HG02970 (cell line): ENCODE results near the gene RFPL3.
"Not testable (repeated sequence)": the region's sequence is repeated elsewhere in the genome, so short reads cannot be mapped to it uniquely, and the experiment has no call there.

Source experiments
- ATAC-seq: cut with Tn5 transposase; IDR thresholded peaks from one replicate; pipeline ENCODE4 v1.9.1; 2021; ENCODE audit warnings: mild to moderate bottlenecking, moderate library complexity, moderate number of reproducible peaks; ENCODE audit not compliant: unreplicated experiment, low FRiP score

RFPL3 gene

DNA sequence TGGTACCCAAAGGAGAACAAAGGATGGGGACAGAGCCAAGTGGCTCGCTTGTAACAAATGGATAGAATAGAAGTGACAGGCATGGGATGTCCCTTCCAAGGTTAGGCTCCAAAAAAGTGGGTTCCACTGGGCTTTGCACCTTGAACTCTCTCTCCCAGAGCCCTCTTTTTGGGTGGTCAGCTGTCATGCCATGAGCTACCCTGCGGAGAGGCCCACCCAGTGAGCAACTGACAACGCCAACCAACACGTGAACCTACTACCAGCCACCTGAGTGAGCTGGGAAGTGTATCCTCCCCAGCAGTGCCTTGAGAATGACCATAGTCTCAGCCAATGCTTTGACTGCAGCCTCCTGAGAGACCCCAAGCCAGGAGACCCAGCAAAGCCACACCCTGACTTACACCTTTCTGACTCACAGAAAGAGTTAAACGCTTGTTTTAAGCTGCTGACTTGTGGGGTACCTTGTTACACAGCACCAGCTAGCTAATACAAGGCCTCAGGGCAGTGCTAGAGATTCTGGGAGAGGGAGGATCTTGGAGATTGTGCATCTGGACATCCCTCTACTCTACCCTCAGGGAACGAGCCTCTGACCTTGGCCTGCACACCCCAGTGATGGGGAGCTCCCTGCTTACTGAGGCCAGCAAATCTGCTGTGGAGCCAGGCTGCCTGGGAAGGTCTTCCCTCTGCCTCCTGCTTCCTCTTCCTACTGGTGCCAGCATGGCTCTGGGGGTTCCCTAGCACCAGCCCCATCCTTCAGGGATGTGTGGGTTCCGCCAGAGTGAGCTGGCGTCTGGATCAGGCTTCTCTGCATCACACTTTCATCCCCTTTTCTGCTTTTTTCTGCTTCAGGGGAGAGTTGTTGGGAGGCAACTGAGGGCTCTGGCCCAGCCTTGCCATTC, 29.1 kb upstream of the RFPL3 start:
- no peak for ATAC-seq

DNA sequence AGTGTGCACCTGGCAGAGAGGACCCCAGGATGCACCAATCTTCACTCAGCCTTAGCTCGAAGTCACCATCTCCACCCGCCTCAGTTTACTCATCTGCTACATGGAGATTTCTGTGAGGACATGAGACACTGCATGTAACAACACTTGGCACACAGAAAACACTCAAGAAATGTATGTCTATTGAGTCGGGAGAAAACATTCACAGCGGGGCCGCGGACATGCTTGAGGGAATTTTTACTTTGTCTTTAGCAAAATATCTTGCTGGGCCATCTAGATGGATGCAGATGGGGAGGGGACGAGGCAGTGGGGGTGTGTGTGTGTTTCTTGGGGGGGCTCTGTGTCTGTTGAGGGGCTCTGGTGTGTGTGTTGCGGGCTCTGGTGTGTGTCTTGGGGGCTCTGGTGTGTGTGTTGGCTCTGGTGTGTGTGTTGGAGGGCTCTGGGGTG, 28.4 kb upstream of the RFPL3 start:
- no peak for ATAC-seq

GRCh38 chr22:32331236-32331917, 26.3 kb upstream of the RFPL3 start:
- no peak for ATAC-seq

DNA sequence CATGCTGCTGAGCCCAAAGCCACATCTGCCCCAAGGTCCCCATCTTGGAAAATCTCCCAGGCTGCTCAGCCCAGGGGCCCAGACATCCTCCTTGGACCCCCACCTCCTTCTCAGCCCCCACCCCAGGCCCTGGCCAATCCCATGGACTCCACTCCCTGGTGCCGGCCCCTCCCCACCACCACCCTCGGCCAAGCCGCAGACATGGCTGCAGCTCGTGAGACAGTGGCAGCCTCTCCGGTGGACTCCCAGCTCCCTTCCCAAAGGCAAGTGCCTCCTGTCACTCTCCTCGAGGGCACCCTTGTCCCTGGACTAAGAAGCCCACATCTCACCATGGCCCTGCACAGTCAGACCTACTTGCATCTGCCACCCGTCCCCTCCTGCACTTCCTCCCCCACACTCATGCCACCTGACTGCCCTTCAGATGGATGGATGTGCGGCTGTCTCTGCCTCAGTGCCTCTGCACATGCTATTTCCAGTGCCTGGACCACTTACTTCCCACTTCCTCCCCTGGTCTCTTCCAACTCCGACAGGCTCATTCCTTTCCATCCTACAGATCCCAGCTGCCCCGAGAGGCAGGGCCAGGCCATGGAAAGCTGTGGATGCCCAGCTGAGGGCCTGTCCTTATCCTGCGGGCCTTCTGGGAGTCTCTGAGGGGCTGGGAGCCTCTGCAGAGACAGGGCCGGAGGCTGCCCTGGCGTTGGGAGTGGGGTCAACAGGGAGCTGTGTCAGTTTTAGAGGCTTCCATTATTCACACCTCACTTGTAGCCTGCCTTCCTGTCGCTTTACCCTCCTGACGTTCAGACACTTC, 25.5 kb upstream of the RFPL3 start:
- no peak for ATAC-seq

- ATAC-seq = no peak
Measured at GRCh38 chr22:32333141-32333768, 24.4 kb upstream of the RFPL3 start.

GRCh38 chr22:32333769-32334659, 23.7 kb upstream of the RFPL3 start:
- ATAC-seq = no peak

DNA sequence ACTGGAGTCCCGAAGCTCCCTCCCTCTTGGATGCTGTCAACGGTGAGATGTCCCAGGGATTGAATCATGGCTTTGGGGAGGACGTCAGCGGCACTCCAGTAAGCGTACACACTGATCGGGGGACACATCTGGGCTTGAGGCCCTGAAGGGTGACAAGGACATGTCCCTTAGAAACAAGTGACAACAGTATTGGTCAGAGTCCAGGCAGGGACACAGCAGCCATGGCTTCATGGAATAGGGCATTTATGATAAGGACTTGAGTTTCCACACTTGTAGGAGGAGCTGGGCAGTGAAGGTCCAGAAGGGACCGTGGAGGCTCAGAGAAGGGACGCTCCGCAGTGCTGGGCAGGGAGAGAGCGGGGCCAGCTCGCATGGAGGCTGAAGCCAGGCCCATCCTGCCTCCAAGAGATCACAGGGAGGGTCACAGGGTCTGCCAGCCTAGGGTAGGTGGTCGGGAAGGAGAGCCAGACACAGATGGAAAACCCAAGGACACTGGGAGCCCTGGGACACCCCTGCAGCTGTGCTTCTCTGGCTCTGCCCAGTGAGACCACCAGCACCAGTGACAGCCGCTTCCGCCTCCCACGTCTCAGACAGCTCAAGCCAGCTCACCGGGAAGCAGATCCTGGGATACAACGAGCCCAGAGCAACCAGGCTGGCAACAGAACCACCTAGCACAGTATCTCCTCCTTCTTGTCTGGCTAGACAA, 22.9 kb upstream of the RFPL3 start:
- ATAC-seq = no peak

DNA sequence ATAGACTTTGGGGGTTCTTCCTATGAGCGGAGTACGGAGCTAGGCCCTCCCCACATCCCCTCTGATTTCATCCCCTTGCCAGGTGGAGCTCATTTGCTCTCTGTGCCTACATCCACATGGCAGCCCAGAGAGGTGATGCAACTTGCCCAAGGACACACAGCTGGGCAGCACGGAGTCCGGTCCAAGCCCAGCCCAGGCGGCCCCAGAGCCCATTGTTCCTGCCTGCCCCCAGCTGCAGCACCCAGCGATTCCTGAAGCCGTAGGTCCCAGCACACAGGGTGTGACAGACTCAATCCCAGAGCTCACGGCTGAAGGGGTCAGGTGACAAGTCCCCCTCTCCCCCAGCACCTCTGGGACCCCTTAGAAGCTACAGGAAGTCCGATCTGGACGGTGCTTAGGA, 22.2 kb upstream of the RFPL3 start:
- no peak for ATAC-seq

DNA sequence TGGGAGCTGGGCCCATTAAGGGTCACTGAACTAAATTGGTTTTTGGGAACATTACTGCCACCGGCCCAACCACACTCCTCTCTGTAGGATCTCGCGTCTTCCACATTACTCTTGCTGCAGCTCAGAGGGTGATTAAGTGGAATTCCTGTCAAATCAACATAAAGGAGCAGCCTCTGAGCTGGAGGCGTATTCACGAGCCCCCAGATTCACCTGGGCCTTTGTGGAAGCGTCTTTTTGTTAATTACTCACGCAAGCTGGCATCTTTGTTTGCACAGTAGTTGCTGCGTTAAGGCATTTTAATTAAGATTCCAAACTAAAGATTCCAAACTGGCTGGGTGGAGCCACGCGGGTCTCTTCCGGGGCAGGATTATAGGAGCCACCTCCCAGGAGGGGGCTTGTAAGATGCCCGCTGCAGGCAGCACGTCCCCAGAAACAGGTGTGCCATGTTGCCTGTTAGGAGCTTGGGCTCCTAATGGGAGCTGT, 21.5 kb upstream of the RFPL3 start:
- no peak for ATAC-seq

DNA sequence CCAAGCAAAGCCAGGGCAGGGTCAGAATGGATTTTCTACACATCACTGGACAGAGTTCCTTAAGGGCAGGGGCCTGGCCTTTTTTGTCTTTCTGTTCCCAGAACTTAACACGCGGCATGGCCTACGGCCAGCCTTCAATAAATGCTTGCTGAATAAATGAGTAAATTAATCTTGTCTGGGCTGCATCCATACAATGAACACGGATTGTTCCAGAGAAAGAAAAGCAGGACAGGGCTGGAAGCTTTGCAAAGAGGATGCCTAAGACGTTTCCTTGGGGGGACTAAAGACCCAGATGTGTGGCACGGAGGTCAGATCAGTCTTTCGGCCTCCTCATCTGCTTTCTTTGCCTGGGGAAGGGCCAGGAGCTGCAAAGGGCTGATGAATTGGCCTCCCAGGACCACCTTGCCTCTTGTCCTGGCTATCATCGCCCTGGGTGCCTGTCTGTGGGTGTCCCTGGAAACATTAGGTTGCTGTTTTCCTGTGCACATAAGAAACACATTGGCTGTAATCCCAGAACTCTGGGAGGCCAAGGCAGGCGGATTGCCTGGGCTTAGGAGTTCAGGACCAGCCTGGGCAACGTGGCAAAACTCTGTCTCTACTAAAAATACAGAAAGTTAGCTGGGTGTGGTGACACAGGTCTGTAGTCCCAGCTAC, 20.8 kb upstream of the RFPL3 start:
- no peak for ATAC-seq

DNA sequence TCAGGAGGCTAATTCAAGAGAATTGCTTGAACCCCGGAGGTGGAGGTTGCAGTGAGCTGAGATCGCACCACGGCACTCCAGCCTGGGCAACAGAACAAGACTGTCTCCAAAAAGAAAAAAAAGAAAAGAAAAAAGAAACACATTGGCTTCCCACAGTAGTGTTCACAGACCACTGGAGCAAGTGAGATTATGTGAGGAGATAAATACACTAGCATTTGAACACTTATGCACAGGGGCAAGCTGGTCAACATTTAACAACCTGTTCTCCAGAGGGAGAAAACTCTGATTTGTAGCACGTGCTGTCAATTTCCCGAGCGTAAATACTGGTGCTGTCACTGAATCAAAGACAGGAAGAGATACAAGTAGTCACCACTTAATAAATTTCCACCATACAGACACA, 20.2 kb upstream of the RFPL3 start:
- ATAC-seq = not testable (repeated sequence)

GRCh38 chr22:32338757-32339156, 18.9 kb upstream of the RFPL3 start:
- ATAC-seq = no peak

DNA sequence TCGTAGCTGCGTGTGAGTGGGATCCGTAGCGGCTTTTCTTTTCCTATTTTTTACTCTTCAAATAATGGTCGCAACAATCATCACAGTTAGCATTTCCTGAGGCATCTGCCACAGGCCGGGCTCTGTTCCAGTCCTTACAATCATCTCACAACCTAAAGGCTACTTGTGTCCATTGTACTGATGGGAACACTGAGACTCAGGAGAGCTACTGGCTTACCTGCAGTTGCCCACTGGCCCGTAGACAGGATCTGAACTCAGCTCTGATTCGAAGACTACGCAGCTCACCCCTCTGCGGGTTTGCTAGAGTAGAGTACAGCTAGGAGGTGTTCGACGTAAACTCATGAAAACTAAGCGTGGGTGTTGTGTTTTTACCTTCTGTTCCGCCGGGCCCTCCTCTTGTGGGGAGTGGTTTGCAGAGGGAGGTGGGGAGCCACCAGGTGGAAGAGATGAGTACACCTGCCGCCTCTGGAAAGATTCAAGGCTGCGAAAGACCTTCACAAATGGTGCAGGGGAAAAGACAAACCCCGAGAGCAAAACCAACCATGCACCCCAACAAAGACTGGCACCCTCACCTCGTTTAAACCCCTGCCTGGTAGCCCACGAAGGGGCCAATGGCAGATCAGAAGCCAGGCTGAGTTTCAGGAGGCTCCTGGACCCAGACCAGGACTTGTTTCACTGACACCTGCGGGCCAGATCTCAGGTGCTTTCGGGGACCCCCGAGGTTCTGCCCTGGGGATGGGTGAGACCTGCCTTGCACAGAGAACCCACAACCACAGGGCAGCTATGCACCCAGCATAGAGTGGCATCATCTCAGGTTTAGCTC, 18.3 kb upstream of the RFPL3 start:
- no peak for ATAC-seq

GRCh38 chr22:32340411-32340810, 17.3 kb upstream of the RFPL3 start:
- ATAC-seq = no peak

GRCh38 chr22:32341122-32341740, 16.4 kb upstream of the RFPL3 start:
- ATAC-seq = no peak

DNA sequence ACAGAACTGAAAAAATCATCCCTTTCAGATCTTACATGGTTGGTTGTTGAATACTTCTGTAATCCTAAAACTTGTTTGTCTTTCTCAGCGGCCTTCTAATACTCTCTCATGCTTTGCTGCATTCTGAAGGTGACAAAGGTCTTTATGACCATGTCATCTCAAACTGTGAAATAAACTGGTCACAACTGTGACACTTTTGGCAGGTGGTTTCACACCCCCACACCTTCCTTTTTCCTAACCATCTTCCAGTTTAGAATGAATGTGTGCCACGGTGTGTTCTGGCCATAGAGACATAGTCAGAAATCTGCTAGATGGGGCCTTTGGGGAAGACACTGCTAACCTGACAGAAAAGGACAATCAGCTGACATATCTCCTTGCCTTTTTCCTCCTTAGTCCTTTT, 14.7 kb upstream of the RFPL3 start:
- ATAC-seq = no peak

DNA sequence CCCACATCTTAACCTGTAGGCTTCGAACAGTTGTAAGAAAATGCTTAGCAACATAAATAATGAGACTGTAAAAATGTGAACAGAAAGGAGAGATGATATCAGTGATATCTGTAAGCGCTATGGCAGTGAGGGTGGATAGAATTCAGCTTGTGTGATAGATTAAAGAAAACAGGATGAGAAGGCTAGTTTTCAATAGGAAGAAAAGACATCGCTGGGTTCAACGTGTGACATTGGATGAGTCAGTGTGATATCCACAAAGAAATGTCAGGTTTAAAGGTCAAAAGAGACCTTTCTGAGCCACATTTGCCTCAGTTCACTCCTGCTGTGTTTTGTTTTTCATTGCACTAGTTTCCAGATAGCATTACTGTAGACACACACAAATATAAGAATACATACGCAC, 13.7 kb upstream of the RFPL3 start:
- ATAC-seq = no peak
